Neural cell (in vitro differentiated cells): ENCODE data around the gene ERFL. TPM values are rescaled to one million over a fixed set of nuclear protein-coding genes. Genes with fewer than 3 reads are reported as not detected.

Experiments
- H2AFZ ChIP-seq: fragments of 200-600, 300-800 bp; sonication (generic), shearing (Covaris generic); 2 replicates; pipeline ENCODE4 v1.6.0; 2014; ENCODE audit warnings: low read depth, mild to moderate bottlenecking, antibody characterized with exemption, low read length, moderate library complexity
- H3F3A ChIP-seq: fragments of 200-600 bp; shearing (Covaris generic); 2 replicates; pipeline ENCODE4 v1.6.1; 2016; ENCODE audit warnings: mild to moderate bottlenecking, moderate library complexity, mixed read lengths, antibody characterized with exemption, low read length; ENCODE audit not compliant: insufficient read depth, poor library complexity, severe bottlenecking
- H3K27ac ChIP-seq: fragments of 200-600, 300-800 bp; sonication (generic), shearing (Covaris generic); 2 replicates; pipeline ENCODE4 v1.5.1; 2014; ENCODE audit warnings: mild to moderate bottlenecking, low read length, moderate library complexity
- H3K27me3 ChIP-seq: fragments of 300-800, 200-600 bp; sonication (generic), shearing (Covaris generic); 2 replicates; pipeline ENCODE4 v1.6.0; 2014; ENCODE audit warnings: mild to moderate bottlenecking, low read depth, low read length, moderate library complexity; ENCODE audit not compliant: insufficient read depth
- H3K36me3 ChIP-seq: fragments of 300-800, 200-600 bp; sonication (generic), shearing (Covaris generic); 2 replicates; pipeline ENCODE4 v1.5.1; 2014; ENCODE audit warnings: mild to moderate bottlenecking, antibody characterized with exemption, low read length, moderate library complexity; ENCODE audit not compliant: insufficient read depth
- H3K4me2 ChIP-seq: fragments of 300-800, 200-600 bp; sonication (generic), shearing (Covaris generic); 2 replicates; pipeline ENCODE4 v1.6.0; 2014; ENCODE audit warnings: mild to moderate bottlenecking, low read length
- H3K4me3 ChIP-seq: fragments of 300-800, 200-600 bp; sonication (generic), shearing (Covaris generic); 2 replicates; pipeline ENCODE4 v1.5.1; 2014; ENCODE audit warnings: mild to moderate bottlenecking, low read length, moderate library complexity
- H3K79me2 ChIP-seq: fragments of 200-600 bp; shearing (Covaris generic); replicated peaks from 2 replicates; pipeline ENCODE4 v1.6.0; 2014; ENCODE audit warnings: mild to moderate bottlenecking, low read length, moderate library complexity; ENCODE audit not compliant: insufficient read depth
- H3K9ac ChIP-seq: fragments of 300-800, 200-600 bp; sonication (generic), shearing (Covaris generic); 2 replicates; pipeline ENCODE4 v1.6.1; 2016; ENCODE audit warnings: mild to moderate bottlenecking, low read length, mixed read lengths
- H3K9me2 ChIP-seq: fragments of 200-600 bp; shearing (Covaris generic); 2 replicates; pipeline ENCODE4 v1.6.1; 2016; ENCODE audit warnings: mild to moderate bottlenecking, low read length, mixed read lengths; ENCODE audit not compliant: insufficient read depth
- H3K9me3 ChIP-seq: fragments of 200-600, 300-800 bp; sonication (generic), shearing (Covaris generic); 2 replicates; pipeline ENCODE4 v1.6.1; 2016; ENCODE audit warnings: mild to moderate bottlenecking, mixed run types, low read length, moderate library complexity, mixed read lengths
- H4K20me1 ChIP-seq: fragments of 200-600 bp; shearing (Covaris generic); 2 replicates; pipeline ENCODE4 v1.6.1; 2016; ENCODE audit warnings: mild to moderate bottlenecking, mixed run types; ENCODE audit not compliant: insufficient read depth
- CTCF ChIP-seq: fragments of 450-650 bp; IDR thresholded peaks from 2 replicates; pipeline ENCODE4 v1.5.1; 2014; ENCODE audit warnings: antibody characterized with exemption, mild to moderate bottlenecking, moderate library complexity; ENCODE audit not compliant: poor library complexity, severe bottlenecking
- EP300 ChIP-seq: fragments of 450-650 bp; conservative IDR thresholded peaks from 2 replicates; pipeline ENCODE4 v1.6.1; 2014; ENCODE audit warnings: antibody characterized with exemption, mild to moderate bottlenecking, moderate library complexity; ENCODE audit not compliant: poor library complexity, severe bottlenecking
- EZH2 ChIP-seq: fragments of 200-600, 300-800 bp; shearing (Covaris generic), sonication (generic); IDR thresholded peaks from 2 replicates; pipeline ENCODE4 v1.6.1; 2014; ENCODE audit warnings: antibody characterized with exemption, low read length, borderline replicate concordance, mild to moderate bottlenecking; ENCODE audit not compliant: insufficient read depth, poor library complexity, severe bottlenecking
- MXI1 ChIP-seq: fragments of 450-650 bp; conservative IDR thresholded peaks from 2 replicates; pipeline ENCODE4 v1.6.1; 2014; ENCODE audit warnings: antibody characterized with exemption, mild to moderate bottlenecking; ENCODE audit not compliant: poor library complexity, severe bottlenecking
- POLR2AphosphoS5 ChIP-seq: IDR thresholded peaks from 2 replicates; pipeline ENCODE4 v1.6.1; 2012
- RAD21 ChIP-seq: fragments of 450-650 bp; conservative IDR thresholded peaks from 2 replicates; pipeline ENCODE4 v1.6.1; 2014; ENCODE audit warnings: antibody characterized with exemption, mild to moderate bottlenecking, moderate library complexity
- REST ChIP-seq: IDR thresholded peaks from 2 replicates; pipeline ENCODE4 v1.6.1; 2012; ENCODE audit warnings: borderline replicate concordance
- SMC3 ChIP-seq: fragments of 450-650 bp; conservative IDR thresholded peaks from 2 replicates; pipeline ENCODE4 v1.6.1; 2014; ENCODE audit warnings: antibody characterized with exemption, mild to moderate bottlenecking, moderate library complexity; ENCODE audit not compliant: poor library complexity
- TAF1 ChIP-seq: IDR thresholded peaks from 2 replicates; pipeline ENCODE4 v1.6.1; 2012; ENCODE audit warnings: low read depth
- polyA plus RNA-seq: library from polyadenylated mRNA; depleted of rRNA; stranded (reverse); fragments of >200 nt; gene quantifications from 2 replicates; pipeline ENCODE4 v1.2.3, GENCODE V29; 2014

The ERFL gene
- polyA plus RNA-seq, 1 donor from 2014 or later, result 0.31 TPM

- Histone ChIP-seq H3K4me2 (no peak overlapping the region), H3K27me3 (peaks cover 84% of the 10 kb centered on the region), H3K9me2 (no peaks in the 10 kb centered on the region), H2AFZ (no peak overlapping the region), H3F3A (no peaks in the 10 kb centered on the region), H3K9ac (no peak overlapping the region), H3K9me3 (no peaks in the 10 kb centered on the region), H3K27ac (no peak overlapping the region), H4K20me1 (no peaks in the 10 kb centered on the region), H3K36me3 (no peaks in the 10 kb centered on the region), H3K4me3 (no peak overlapping the region), H3K79me2 (no peaks in the 10 kb centered on the region)
- TF ChIP-seq SMC3 (no peak), MXI1 (no peak), POLR2AphosphoS5 (peak; percentile 26)
These were observed 8.1 kb downstream of the ERFL start for GRCh38 chr19:41919948-41920712.

DNA sequence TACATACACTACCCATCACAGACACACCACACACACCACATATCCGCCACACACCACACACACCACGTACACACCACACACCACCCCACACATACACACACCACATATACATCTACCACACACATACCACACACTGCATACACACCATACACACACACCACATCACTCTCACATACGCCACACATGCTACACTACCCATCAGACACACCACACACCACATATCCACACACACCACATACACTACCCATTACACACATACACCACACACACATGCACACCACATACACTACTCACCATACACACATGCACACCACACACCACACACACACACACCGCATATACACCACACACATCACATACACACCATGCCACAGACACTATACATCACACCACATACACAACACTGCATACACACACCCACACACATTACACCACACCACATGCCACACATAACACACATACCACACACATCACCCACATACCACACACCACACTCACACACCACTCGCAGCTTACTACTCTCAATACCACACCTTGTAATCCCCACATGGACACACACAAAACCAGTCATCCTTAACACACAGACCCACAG lies 9.5 kb downstream of the ERFL start:
- H3K27ac ChIP-seq, result no peak overlapping the region
- H3K4me3 ChIP-seq, result no peak overlapping the region
- no peaks in the 10 kb centered on the region for H3K79me2 ChIP-seq
- no peaks in the 10 kb centered on the region for H3K9me3 ChIP-seq
- no peaks in the 10 kb centered on the region for H3K36me3 ChIP-seq
- peaks cover 85% of the 10 kb centered on the region for H3K27me3 ChIP-seq
- no peaks in the 10 kb centered on the region for H4K20me1 ChIP-seq
- H3K4me2 ChIP-seq, result no peak overlapping the region
- no peaks in the 10 kb centered on the region for H3F3A ChIP-seq
- no peaks in the 10 kb centered on the region for H3K9me2 ChIP-seq
- no peak overlapping the region for H2AFZ ChIP-seq
- no peak overlapping the region for H3K9ac ChIP-seq
- no peak for TF ChIP-seq MXI1
- no peak for TF ChIP-seq SMC3
- TF ChIP-seq POLR2AphosphoS5, result no peak
- no peak for TF ChIP-seq RAD21
- TF ChIP-seq REST, result no peak
- no peak for TF ChIP-seq TAF1
- no peak for TF ChIP-seq EZH2
- no peak for TF ChIP-seq EP300
- no peak for TF ChIP-seq CTCF
